GM19239 (cell line): ENCODE data around the gene RALGPS1.

ENCODE experiments used
- DNase-seq: peaks from one replicate; pipeline ENCODE4 v3.0.0; 2011; ENCODE audit warnings: low spot score; ENCODE audit not compliant: insufficient read length
- FAIRE-seq: peaks from 2 replicates; lab custom pipeline; 2011; peaks lifted over from hg19 to GRCh38; lab: Jason Lieb, UNC

RALGPS1 gene

GRCh38 chr9:127224178-127224882, 309.7 kb downstream of the RALGPS1 start:
- DNase-seq: peak; percentile 92
- peak; percentile 21 for FAIRE-seq

DNA sequence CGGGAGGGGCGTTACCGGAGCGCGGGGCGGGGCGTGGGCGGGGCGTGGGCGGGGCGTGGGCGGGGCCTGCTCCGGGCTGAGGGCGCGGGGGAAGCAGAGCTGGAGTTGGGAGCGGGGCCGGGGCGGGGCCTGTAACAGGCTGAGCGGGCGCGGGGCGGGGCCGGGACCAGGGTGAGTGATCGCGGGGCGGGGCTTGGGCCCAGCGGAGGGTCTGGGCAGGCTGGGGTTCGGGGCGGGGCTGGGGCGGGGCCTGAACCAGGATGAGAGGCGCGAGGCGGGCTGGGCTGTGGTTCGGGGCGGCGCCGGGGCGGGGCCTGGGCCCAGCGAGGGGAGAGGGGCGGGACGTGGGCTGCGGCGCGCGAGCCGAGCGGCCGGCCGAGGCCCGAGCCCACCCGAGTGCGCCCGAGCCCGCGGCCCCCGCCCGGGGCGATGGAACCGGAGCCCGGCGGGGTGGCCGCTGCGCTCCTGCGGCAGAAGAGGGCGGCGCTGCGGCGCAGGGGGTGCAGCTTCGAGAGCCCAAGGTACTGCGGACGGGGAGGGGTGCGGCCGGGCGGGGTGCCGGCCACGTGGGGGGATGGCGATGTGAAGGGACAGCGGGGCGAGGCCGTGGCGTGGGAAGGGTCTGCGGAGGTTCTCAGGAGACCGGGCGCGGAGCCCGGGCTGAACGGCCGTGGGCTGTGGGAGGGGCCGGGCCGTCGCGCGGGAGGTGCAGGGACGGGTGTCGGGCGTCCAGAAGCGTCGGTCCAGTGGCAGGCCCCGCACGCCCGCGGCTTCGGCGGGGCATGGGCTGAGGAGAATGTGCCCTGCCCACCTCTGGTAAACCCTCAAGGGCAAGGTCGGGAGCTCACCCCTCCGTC, 310.5 kb downstream of the RALGPS1 start:
- DNase-seq: peak; percentile 99

GRCh38 chr9:127225801-127226625, 311.4 kb downstream of the RALGPS1 start:
- no peak for DNase-seq
- no peak for FAIRE-seq

More for the DNA sequence above, 310.5 kb downstream of the RALGPS1 start:
- peak; percentile 62 for FAIRE-seq

- no peak for DNase-seq
- FAIRE-seq: no peak
Observed at GRCh38 chr9:127229691-127230417, 315.3 kb downstream of the RALGPS1 start.

GRCh38 chr9:127231666-127232065, 317.1 kb downstream of the RALGPS1 start:
- FAIRE-seq: no peak
- no peak for DNase-seq

DNA sequence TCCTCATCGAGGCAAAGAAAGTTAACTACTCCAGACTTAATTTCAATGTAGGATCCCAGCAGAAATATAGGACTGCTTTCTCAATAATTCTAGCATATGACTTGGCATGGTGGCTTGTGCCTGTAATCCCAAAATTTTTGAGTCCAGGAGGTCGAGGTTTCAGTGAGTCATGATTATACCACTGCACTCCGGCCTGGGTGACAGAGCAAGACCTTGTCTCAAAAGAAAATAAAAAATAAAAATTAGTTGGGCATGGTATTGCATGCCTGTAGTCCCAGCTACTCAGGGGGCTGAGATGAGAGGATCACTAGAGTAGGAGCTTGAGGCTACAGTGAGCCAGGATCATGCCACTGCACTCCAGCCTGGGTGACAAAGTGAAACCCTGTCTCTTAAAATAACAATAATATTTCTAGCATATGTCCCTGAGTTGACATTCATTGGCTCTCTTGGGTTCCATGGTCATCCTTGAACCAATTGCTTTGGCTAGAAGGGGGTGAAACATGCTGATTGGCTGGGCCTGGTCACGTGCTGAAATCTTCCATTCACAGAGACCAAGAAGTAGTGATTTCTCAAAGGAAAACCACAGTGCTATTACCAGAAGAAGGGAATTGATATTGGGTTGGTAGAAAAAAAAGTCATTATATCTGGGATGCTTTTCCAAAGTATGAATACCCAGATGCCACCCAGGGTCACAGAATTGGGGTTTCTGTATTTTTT, 318.4 kb downstream of the RALGPS1 start:
- DNase-seq: no peak
- FAIRE-seq: no peak

- no peak for FAIRE-seq
- no peak for DNase-seq
Observed at GRCh38 chr9:127233550-127233949, 319.0 kb downstream of the RALGPS1 start.

DNA sequence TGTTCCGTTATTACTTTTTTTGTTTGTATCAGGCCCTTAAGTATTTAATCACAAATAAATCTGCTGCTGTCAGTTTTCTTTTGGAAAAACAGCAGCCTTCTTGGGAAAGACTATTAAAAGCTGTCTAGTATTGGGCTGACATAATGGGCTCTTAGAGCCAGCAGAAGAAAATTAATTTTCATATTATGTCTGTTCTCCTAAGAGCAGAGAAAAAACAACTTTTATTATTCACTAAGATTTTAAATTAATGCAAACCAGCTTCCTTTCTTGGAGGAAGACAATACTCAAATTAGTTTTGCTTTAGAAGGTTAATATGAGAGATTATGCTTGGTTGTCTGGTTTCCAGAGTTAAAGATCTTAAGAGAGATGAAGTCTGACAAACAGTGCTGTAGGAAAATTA, 319.4 kb downstream of the RALGPS1 start:
- DNase-seq (no peak), FAIRE-seq (no peak)

DNA sequence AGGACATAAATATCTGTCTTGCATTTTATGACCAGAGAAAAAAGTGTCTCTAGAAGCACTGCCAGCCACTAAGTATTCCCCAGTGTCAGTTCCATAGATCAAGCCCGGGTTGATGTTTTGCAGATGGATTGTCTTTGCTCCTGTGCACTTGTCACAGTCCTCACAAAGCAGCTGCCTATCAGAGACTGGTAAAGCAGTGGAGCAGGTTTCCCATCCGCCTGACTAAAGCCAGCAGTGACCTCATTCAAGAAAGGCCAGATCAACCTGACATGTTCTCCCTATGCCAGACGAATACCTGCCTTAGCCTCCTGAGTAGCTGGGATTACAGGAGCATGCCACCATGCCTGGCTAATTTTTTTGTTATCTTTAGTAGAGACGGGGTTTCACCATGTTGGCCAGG, 323.2 kb downstream of the RALGPS1 start:
- no peak for FAIRE-seq
- DNase-seq: no peak

GRCh38 chr9:127241354-127241753, 326.8 kb downstream of the RALGPS1 start:
- FAIRE-seq: no peak
- no peak for DNase-seq

- DNase-seq (peak; percentile 87), FAIRE-seq (peak; percentile 91)
Observed at GRCh38 chr9:127244609-127245601, 330.3 kb downstream of the RALGPS1 start.

GRCh38 chr9:127245637-127246164, 331.1 kb downstream of the RALGPS1 start:
- DNase-seq: no peak
- FAIRE-seq: no peak

- FAIRE-seq (no peak), DNase-seq (no peak)
Observed at GRCh38 chr9:127248241-127248640, 333.7 kb downstream of the RALGPS1 start.

GRCh38 chr9:127249877-127250276, 335.3 kb downstream of the RALGPS1 start:
- no peak for DNase-seq
- no peak for FAIRE-seq

GRCh38 chr9:127250896-127251391, 336.4 kb downstream of the RALGPS1 start:
- DNase-seq (no peak), FAIRE-seq (no peak)

DNA sequence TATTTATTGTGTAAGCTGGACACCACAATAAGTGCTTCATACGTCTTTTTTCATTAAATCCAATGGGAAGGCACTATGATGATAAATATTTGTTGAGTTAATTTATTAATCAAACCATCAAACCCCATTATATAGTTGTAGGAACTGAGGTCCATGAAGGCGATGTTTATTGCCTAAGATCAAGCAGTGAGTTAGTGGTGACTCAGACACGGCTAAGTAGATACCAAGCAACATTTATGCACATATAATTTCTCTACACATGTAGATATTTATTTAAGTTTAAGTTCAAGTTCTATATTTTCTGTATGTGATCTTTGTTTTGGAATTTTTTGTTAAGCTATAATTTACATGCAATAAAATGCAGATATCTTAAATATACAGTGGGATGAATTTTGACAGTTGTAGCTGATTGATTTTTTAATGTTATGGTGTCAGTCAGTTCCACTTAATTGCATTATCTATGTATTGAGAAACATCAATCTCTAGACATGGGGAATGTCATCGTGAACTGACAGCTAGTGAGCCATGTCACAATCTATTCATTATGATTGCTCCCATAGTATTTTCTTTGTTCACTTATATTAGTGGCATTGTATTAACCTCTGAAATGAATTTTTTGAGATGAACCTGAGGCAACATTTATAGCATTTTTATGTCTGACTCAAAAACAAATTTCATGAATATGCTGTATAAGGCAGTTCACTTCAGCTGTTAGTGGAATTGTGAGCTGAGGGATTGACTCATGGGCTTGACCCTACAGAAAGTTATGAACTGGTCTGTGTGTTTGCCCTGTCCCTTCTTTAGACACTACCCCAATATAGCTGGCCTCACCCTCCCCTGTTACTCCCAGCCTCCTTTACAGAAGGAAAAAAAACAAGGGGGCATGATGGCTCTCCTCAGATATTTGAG, 338.1 kb downstream of the RALGPS1 start:
- DNase-seq: no peak
- FAIRE-seq: peak; percentile 14

- FAIRE-seq: no peak
Observed at GRCh38 chr9:127253446-127253845, 338.9 kb downstream of the RALGPS1 start.

More at GRCh38 chr9:127253446-127253845, 338.9 kb downstream of the RALGPS1 start:
- DNase-seq: no peak
